Posterior vena cava (tissue), 2 donors: ENCODE results near the gene DRD5. TPM values are rescaled to one million over a fixed set of nuclear protein-coding genes. Genes with fewer than 3 reads are reported as not detected.
"Not testable (repeated sequence)": the region's sequence is repeated elsewhere in the genome, so short reads cannot be mapped to it uniquely, and the experiment has no call there.

Experiments
- DNase-seq: peaks from one replicate; pipeline ENCODE4 v3.0.0-alpha.2; 2020; ENCODE audit warnings: low spot score
- intact Hi-C, 2 donors: fragments of 100-400 bp; cut with DNase I; formaldehyde crosslinking; loops; one replicate each; pipeline versions ENCODE4 v1.14.1 to v1.14.2; 2022 to 2023
- long read RNA-seq, 2 donors: library from polyadenylated mRNA; unstranded; transcript quantifications; one replicate each; pipeline ENCODE4 v2.0.0, GENCODE V29; 2020 to 2021
- total RNA-seq, 2 donors: library from RNA; stranded (reverse); fragmentation: NEBNext Ultra II Directional; extraction: Animal tissue kit (Norgen Biotek cat#: 25700); gene quantifications; one replicate each; pipeline ENCODE4 v1.2.1, GENCODE V29; 2021
- donor health status: DM: yes; HTN: yes; CAD: no.
- donor health status: DM: yes; HTN: yes; CAD: no.

Gene DRD5
- total RNA-seq = not detected
- long read RNA-seq, donor 1 = 0 reads
- long read RNA-seq, donor 2 = 0 reads

DNA sequence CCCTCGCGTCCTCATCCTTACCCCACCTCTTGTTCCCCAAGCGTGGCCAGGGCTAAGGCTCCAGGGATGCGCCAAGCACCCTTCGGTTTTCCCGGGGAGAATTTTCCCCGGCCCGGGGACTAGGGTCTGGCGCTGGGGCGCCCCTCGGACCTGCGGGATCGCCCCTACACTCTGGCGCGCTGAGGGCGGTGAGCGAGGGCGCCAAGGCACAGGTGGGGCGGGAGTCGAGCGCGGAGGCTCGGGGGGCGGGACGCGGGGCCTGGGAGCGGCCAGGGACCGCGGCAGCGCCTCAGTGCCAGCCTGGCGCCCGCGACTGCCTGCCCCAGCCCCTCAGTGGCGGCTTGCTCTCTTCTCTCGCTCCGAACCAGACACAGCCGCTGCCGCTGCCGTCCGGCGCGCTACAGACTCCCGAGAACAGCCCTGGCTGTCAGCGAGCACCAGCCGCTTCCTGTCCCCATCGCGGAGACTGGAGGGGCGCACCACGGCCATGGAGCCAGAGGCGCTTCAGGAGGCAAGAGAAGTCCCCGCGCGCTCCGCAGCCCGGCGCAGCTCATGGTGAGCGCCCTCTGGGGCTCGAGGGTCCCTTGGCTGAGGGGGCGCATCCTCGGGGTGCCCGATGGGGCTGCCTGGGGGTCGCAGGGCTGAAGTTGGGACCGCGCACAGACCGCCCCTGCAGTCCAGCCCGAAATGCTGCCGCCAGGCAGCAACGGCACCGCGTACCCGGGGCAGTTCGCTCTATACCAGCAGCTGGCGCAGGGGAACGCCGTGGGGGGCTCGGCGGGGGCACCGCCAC, at the start of gene DRD5:
Gene DRD5 (plus strand): TSS at position 292 of the 793 bp plus-strand sequence. CDS start 396 bp downstream, at position 688.
- no peak for DNase-seq
- intact Hi-C loops = no loop called here

DNA sequence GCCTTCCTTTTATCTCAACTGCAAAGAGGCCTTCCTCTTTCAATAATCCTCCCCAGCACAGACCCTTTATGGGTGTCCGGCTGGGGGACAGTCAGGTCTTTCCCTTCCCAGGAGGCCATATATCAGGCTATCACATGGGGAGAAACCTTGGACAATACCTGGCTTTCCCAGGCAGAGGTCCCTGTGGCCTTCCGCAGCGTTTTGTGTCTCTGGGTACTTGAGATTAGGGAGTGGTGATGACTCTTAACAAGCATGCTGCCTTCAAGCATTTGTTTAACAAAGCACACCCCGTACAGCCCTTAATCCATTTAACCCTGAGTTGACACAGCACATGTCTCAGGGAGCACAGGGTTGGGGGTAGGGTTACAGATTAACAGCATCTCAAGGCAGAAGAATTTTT, 49.2 kb upstream of the DRD5 start:
- DNase-seq = peak; percentile 15
- intact Hi-C loops = not testable (repeated sequence)

DNA sequence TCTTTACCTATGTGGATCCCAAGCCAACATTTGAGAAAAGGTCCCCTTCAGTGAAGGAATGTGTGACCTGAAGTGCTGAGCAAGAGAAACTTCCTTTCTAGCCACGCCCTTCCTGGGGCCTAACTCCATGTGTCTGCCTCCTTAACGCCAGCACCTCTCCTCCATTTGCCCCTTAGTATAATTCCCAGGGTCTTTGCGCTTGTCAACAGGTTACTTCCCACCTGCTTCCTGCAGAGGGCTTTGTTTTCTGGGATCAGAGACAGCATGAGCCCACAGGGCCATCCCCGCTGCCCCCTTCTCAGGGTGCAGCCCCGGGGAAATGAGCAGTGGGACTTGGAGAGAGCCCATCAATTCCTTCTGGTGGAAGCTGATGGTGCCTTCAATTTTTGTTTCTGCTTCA, 45.9 kb upstream of the DRD5 start:
- intact Hi-C loops = no loop called here
- DNase-seq = no peak

DNA sequence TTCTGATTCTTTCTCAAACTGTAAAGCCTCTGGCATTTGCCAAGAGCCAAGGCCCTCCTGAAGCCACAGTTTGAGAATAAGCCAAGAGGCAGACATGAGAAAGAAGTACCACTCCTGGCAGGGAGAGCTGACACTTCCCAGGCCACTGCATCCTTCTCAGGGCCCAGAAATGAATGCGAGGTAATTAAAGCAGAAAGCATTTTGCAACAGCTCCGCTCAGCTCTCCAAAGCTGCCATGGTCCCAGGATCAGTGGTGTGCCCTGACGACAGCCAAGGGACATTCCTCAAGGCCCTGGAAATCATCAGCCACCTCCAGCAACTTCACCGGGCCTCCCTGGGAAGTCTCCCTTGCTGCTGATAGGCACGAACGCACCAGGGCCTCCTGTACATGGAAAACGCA, 44.2 kb upstream of the DRD5 start:
- intact Hi-C loops, DNase-seq: not testable (repeated sequence)

DNA sequence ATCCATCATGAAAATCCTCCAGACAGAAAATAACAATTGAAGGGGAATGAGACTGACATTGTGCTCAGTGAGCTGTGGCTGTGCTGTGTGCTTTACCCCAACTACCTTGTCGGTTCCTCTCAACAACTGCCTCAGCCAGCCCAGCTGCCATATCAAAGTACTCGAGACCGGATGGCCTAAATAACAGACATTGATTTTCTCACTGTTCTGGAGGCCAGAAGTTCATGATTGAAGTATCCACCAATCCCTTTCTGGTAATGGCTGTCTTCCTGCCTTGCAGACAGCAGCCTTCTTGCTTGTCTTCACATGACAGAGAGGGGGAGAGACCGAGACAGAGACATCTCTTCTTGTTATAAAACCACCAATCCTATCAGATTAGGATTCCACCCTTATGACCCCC, 37.6 kb upstream of the DRD5 start:
- DNase-seq, intact Hi-C loops: not testable (repeated sequence)

DNA sequence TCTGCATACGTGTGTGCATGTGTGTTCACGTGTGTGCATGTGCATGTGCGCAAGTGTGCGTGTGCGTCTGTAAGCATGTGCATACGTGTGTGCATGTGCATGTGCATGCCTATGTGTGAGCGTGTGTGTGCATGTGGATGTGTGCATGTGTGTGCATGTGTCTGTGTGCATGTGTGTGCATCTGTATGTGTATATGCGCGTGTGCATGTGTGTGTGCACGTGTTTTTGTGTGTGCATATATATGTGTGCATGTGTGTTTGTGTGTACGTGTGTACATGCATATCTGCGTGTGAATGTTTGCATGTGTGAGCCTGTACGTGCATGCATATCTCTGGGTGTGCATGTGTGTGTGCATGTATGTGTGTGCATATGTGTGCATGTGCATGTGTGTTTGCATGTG, 35.7 kb upstream of the DRD5 start:
- no peak for DNase-seq
- intact Hi-C loops = no loop called here

DNA sequence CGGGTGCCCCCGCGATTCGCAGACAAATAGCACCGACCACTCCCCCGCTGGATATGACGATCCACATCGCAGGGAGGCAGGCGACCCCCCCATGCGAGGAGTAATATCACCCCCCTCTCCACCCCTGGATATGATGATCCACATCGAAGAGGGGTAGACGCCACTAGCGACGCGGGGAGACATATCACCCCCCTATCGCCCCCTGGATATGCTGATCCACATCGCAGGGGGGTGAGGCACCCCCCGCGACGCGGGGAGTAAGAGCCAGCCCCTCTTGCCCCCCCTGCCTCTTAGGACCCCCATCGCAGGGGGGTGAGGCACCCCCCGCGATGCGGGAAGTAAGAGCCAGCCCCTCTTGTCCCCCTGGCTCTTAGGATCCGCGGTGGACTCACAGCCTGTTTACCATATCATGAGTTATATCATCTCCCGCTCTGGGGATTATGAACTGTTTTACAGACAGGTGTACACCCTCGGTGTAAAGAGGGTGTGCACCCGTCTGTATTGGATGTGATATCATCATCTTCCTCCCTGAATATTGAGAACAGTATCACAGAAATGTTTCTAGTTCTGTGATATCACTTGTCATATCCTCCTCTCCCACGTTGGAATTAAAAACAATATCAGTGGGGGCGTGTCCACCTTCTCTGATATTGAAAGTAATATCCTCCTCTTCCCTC, 22.7 kb upstream of the DRD5 start:
- intact Hi-C loops = no loop called here
- no peak for DNase-seq

DNA sequence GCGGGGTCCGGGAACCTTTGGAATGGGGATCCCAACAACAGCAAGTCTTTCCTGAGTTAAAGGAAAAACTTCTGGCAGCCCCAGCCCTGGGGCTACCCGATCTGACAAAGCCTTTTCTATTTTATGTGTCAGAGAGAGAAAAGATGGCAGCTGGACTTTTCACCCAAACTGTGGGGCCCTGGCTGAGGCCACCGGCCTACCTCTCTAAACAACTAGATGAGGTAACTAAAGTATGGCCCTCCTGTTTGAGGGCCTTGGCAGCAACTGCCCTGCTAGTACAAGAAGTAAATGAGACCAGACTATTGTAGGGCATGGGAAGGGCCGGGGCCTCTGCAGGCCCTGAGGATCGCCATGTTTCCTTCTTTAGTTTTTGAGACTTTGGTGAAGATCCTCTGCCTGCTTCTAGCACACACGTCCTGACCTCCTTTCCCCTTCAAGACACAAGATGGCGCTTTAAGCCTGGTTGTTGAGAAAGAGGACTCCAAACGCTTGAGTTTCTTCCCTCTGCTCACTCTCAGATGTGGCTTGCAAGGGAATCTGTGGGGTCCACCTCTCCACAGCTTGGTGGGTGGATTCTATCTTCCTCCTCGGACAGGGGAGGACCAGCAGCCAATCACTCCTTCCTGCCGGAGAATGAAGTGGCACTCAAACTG, 18.5 kb upstream of the DRD5 start:
- intact Hi-C loops = loop anchor here (2.0 to 10.0 kb wide), 3 partner anchors 252 to 654 kb away; no protein-coding TSS in a partner anchor

DNA sequence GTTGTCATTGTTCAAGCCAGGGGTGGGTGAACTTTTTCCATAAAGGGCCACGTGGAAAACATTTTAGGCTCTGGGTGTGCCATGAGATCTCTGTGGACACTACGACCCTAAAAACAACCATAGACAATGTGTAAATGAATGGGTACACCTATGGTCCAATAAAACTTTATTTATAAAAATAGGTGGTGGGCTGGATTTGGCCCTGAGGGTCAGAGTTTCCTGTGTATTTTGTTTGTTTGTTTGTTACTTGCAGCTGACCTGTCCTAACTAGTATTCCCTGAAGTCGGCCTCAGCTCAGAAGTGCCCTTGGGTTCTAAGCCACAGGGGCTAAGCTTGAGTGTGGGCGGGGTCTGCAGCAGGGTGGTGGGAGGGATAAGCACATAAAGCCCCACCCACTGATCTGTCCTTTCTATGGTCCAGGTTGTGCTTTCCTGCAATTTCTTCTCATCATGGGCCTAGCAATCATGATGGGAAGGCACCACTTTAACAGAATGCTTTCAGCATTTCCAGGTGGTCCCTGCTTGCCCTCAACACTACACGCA, 17.2 kb upstream of the DRD5 start:
- intact Hi-C loops = loop anchor here (2.0 to 10.0 kb wide), 3 partner anchors 251 to 301 kb away; no protein-coding TSS in a partner anchor
- DNase-seq = no peak

More for the DNA sequence above, 18.5 kb upstream of the DRD5 start:
- DNase-seq = no peak

DNA sequence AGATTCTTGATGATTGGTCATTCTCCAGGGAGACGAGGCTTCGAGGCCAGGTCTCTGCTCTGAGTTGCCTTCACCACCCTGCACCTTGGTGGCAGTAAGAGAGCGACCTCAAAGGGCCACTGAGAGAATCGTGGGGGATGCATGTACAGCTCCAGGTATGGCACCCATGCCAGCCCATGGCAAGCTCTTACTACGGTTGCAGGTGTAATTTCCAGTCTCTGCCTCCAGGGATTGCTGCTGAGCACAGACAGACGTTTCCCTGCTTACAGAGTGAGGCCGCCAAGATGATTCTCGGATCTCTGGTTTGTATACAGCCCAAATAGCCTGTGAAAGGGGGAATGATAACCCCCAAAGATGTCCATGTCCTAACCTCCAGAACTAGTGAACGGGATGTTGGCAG, 16.3 kb upstream of the DRD5 start:
- intact Hi-C loops = loop anchor here (2.0 to 10.0 kb wide), 3 partner anchors 250 to 300 kb away; no protein-coding TSS in a partner anchor
- DNase-seq = no peak

DNA sequence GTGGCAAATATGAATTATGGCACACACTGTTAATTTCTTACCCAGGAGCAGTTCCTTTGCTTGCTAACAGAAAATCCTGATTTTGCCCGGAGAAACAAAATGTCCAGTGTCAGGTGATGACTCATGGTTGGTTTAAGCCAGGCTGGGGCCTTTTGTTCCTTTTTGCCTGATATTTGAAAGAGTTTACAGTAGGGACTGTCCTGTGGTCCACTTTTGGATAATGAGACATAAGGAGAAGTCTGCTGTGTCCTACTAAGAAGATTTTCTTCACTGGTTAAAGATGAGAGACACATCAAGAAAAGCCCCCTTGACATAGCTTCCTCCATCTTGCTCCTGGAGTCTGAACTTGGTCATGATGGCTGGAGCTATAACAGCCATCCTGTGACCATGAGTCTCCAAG, 12.1 kb upstream of the DRD5 start:
- intact Hi-C loops = loop anchor here (10.0 kb wide), 2 partner anchors 245 to 295 kb away; no protein-coding TSS in a partner anchor

DNA sequence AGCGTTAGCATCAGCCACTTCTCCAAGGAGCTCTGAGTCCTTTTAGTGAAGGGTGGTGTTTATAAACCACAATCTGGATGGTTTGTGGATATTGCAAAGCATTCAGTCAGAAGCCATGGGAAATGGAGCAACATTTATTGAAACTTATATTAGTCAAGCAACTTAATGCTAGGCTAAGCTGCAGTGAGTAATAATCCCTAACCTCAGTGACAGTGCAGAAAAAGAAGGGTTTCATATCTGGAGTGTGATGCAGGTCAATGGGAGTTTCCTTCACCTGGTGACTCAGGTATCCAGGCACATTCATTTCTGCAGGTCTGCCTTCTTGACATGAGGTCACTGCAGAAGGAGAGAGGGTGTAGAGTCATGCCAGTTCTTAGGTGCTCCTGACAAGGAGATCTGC, 10.4 kb upstream of the DRD5 start:
- DNase-seq = no peak
- intact Hi-C loops = no loop called here

More for the DNA sequence above, 12.1 kb upstream of the DRD5 start:
- no peak for DNase-seq

DNA sequence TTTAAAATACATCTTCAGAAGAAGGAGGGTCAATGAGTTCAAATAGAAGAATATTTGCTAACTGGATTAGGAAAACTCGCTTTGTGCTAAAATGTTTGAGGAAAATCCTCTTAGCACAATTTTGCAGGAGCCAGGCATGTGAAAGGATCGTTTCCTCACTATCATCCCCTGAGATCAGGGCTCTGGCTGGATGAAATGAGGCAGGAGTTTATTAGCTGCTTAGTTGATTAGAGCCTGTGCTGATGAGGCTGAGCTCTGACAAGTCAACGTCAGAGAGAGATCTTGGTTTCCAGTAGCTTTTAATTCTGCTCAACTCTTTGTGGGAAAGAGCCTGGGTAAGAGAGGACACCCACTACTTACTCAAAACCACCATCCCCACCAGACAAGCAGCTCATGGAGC, 8.0 kb upstream of the DRD5 start:
- intact Hi-C loops = no loop called here
- no peak for DNase-seq

DNA sequence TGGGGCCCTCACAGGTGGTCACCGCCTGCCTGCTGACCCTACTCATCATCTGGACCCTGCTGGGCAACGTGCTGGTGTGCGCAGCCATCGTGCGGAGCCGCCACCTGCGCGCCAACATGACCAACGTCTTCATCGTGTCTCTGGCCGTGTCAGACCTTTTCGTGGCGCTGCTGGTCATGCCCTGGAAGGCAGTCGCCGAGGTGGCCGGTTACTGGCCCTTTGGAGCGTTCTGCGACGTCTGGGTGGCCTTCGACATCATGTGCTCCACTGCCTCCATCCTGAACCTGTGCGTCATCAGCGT, 652 bp downstream of the DRD5 start:
- DNase-seq = no peak
- intact Hi-C loops = no loop called here

DNA sequence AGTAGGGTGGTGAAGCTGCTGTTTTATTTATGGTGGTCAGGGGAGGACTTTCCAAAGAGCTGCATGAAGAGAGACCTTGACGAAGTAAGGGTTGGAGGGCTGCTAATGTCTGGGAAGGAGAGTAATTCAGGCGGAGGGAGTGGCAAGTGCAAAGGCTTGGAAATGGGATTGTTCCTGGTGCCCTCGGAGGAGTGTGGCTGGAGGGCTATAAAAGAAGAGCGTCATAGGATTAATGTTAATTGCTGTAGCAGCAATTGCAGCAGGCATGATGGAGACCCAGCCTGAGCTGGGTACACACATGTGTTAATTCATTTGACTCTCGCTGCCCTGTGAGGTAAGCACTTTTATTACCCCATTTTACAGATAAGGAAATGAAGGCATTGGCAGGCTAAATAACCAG, 4.5 kb downstream of the DRD5 start:
- DNase-seq, intact Hi-C loops: not testable (repeated sequence)

DNA sequence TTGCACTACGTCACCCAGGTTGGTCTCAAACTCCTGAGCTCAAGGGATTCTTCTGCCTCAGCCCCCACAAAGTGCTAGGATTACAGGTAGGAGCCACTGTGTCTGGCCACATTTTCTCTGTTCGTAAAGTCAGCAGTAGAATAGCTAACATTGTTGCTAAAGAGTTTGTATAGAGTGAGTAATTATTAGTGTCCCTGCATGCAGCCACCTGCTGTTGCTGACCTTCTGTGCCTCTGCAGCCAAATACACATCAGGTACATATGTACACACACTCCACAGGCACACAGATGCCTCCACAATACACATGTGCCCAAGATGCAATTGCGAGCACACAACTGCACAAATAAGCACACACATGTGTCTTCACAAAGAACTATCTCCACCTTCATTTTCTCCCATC, 10.9 kb downstream of the DRD5 start:
- DNase-seq = no peak
- intact Hi-C loops = no loop called here

DNA sequence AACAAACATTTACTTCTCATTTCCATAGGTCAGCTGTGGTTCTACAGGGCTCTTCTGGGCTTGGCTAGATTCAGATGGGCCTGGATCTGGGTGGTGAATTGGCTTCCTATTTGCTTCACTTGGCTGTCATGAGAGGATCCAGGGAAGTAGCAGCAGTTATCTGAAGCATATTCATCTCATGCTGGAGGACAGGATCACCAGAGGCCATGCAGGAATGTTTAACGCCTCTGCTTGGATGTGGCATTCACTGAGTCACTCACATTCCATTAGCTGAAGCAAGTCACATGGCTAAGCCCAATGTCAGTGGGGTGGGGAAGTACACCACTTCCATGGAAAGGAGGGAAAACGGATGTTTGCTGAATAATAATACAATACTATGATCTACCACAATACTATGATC, 15.2 kb downstream of the DRD5 start:
- intact Hi-C loops, DNase-seq: not testable (repeated sequence)

DNA sequence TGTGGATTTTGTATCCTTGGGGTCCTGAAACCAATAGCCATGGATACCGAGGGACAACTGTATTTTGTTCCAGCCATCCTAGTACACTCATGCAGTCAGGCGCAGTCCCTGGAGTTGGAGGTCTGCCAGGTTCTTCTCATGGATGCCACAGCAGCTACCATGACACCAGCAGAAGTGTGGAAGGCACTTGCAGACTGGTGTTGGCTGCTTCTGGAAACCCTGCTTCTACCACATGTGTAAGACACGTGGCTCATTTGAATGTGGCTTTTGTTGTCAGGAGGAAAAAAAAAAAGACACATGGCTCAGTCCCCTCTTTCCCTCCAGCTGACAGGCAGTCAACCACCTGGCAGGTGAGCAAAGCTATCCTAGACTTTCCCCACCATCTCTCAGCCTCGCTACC, 19.4 kb downstream of the DRD5 start:
- intact Hi-C loops = no loop called here
- DNase-seq = no peak

DNA sequence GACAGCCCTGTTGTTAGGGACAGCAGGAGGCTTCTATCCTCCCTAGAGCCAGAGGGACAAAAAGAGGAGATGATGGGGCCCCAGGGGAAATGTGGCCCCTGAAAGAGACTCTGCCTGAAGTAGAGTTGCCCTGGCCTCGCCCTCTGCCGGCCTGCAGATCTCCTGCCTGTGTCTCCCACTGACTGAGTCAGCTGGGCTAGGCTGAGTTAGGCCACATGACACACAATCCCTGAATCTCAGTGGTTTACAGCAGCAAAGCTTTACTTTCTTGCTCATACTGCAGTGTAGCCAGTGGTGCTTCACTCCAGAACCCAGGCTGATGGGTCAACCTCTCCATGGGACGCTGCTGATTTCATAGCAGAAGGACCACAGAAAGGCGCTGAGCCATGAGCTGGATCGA, 23.5 kb downstream of the DRD5 start:
- no peak for DNase-seq
- intact Hi-C loops = no loop called here

DNA sequence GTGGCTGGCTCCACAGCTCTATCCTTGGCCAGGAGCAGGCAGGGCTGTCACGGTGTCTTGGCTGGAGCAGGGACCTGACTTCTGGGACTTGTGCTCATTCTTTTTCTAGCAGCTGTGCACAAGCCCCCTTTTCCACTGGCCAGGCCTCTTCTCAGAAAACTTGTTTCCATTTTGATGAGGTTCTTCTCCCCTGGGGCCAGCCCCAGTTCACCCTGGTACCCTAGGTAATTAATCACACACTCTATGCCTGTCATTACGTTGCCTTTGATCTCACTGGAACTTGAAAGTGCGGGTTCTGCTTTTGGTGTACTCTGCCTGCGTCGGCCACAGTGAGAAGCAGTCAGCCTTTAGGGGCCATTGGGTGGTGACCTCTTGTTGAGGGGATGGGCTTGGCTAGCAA, 26.6 kb downstream of the DRD5 start:
- intact Hi-C loops = no loop called here
- no peak for DNase-seq
